Uterus (tissue), 4 donors: ENCODE data around the gene JAML. TPM values are rescaled to one million over a fixed set of nuclear protein-coding genes. Genes with fewer than 3 reads are reported as not detected.

Experiments used
- DNase-seq, 2 donors: peaks; one replicate each; pipeline ENCODE4 v3.0.0-alpha.2; 2019 to 2020
- H3K27ac ChIP-seq, 2 donors: fragments of 200-600 bp; sonication (generic); 1 replicate in 1 of 2; 2 replicates in 1 of 2; pipeline ENCODE4 v1.5.1; 2016 to 2018
- H3K27me3 ChIP-seq, 2 donors: fragments of 200-600 bp; sonication (generic); one replicate each; pipeline ENCODE4 v1.5.1; 2018 to 2019; ENCODE audit warnings: control low read depth in 1 of 2
- H3K36me3 ChIP-seq, 2 donors: fragments of 200-600 bp; sonication (generic); one replicate each; pipeline ENCODE4 v1.5.1; 2019; ENCODE audit warnings: control low read depth in 1 of 2
- H3K4me1 ChIP-seq, 2 donors: fragments of 200-600 bp; sonication (generic); one replicate each; pipeline ENCODE4 v1.5.1; 2018 to 2019; ENCODE audit warnings: control low read depth in 1 of 2
- H3K4me3 ChIP-seq, 2 donors: fragments of 200-600 bp; sonication (generic); 1 replicate in 1 of 2; 2 replicates in 1 of 2; pipeline ENCODE4 v1.5.1; 2018 to 2019; ENCODE audit warnings: mild to moderate bottlenecking in 1 of 2
- H3K9me3 ChIP-seq, 2 donors: fragments of 200-600 bp; sonication (generic); one replicate each; pipeline ENCODE4 v1.5.1; 2019; ENCODE audit warnings: control low read depth in 1 of 2
- POLR2A ChIP-seq, 2 donors: fragments of 450-650 bp; IDR thresholded peaks; one replicate each; pipeline ENCODE4 v1.6.1; 2016; ENCODE audit warnings: antibody characterized with exemption in 2 of 2, mild to moderate bottlenecking in 1 of 2, moderate library complexity in 1 of 2
- intact Hi-C: fragments of 100-400 bp; cut with DNase I; formaldehyde crosslinking; loops from one replicate; pipeline ENCODE4 v1.15.1; 2023; ENCODE audit warnings: low total_unique reads
- total RNA-seq, 4 donors: library from RNA; depleted of rRNA in 3 of 4; stranded (reverse); fragments of >200 nt in 3 of 4; gene quantifications; one replicate each; pipeline versions ENCODE4 v1.1.0 to v1.2.4, GENCODE V29; 2014 to 2023
- TF ChIP-seq, protein P1 (sequence below), 4 experiments: fragments of 200-600 bp in 2 of 4; fragments of 450-650 bp in 2 of 4; sonication (generic) in 2 of 4; IDR thresholded peaks; one replicate each; pipeline ENCODE4 v1.5.1; 2016 to 2019; ENCODE audit warnings: antibody characterized with exemption in 4 of 4, mild to moderate bottlenecking in 2 of 4, moderate library complexity in 1 of 4
- donor health status: DM: yes; HTN: yes; CAD: no.

The JAML gene
- total RNA-seq, 4 donors from 2014 or later: 1.2 to 9.1 (median 5.6) TPM

DNA sequence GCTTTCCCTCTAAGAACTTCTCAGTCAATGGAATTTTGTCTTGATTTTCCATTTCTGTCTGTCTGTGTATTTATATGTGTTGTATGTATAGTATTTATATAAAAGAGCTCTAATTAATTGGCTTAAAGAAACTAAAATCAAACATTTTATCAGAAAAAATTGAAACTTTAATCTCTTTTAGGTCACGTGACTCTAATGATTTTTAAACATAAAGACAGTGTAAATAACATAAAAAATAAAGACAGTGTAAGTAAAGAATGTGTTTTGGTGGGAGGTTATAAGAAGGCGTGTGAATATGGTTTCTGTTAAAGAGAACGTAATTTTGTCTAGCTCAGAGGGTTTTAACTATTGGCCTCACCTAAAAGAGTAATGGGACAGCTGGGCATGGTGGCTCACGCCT is 2.4 kb downstream of the JAML start:
- H3K27me3 ChIP-seq: no peaks in the 10 kb centered on the region
- H3K9me3 ChIP-seq: no peaks in the 10 kb centered on the region
- no peak for TF ChIP-seq POLR2A (IDR thresholded peaks at IDR 0.05)
- TF ChIP-seq, protein P1, sequence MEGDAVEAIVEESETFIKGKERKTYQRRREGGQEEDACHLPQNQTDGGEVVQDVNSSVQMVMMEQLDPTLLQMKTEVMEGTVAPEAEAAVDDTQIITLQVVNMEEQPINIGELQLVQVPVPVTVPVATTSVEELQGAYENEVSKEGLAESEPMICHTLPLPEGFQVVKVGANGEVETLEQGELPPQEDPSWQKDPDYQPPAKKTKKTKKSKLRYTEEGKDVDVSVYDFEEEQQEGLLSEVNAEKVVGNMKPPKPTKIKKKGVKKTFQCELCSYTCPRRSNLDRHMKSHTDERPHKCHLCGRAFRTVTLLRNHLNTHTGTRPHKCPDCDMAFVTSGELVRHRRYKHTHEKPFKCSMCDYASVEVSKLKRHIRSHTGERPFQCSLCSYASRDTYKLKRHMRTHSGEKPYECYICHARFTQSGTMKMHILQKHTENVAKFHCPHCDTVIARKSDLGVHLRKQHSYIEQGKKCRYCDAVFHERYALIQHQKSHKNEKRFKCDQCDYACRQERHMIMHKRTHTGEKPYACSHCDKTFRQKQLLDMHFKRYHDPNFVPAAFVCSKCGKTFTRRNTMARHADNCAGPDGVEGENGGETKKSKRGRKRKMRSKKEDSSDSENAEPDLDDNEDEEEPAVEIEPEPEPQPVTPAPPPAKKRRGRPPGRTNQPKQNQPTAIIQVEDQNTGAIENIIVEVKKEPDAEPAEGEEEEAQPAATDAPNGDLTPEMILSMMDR (IDR thresholded peaks at IDR 0.05): no peak
- no peaks in the 10 kb centered on the region for H3K36me3 ChIP-seq
- no peaks in the 10 kb centered on the region for H3K4me1 ChIP-seq
- H3K4me3 ChIP-seq: no peak overlapping the region
- DNase-seq: no peak
- H3K27ac ChIP-seq: no peak overlapping the region
- intact Hi-C loops: no loop called here

DNA sequence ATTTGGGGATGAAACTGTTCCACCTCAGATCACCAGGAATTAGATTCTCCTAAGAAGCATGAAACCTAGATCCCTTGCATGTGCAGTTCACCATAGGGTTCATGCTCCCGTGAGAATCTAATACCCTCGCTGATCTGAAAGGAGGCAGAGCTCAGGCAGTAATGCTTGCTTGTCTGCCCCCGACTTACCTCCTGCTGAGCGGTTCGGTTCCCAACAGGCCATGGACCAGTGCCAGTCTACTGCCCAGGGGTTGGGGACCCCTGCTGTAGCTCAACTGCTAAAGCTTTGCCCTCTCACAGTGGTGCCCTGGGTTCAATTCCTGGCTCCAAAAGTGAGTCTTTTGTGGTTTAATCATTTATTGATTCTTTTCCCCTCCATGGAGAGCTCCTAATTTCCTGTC is 3.4 kb downstream of the JAML start:
- Histone ChIP-seq H3K4me1 (no peaks in the 10 kb centered on the region), H3K9me3 (no peaks in the 10 kb centered on the region), H3K4me3 (no peak overlapping the region), H3K27ac (no peak overlapping the region), H3K36me3 (no peaks in the 10 kb centered on the region), H3K27me3 (no peaks in the 10 kb centered on the region)
- no peak for DNase-seq
- intact Hi-C loops: no loop called here
- TF ChIP-seq, protein P1 (IDR thresholded peaks at IDR 0.05): no peak
- TF ChIP-seq POLR2A (IDR thresholded peaks at IDR 0.05): no peak

DNA sequence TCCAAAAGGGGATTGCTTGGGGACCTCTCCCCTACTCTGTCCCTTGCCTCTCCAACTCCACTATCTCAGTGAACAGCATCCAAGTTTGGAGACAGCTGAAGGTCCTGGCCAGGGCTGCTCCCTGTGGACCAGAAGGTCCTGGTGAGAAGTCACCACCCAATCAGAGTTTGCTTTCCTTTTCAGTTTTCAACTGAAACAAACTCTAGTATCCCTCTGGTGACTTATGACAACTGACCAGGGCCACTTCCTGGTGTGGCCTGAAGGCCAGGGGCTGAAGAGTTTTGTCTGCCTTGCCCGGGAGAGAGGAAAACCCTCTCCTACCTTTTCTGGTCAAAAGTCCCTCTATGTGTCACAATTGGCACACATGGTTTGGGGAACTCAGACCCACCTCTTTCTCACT is 5.1 kb downstream of the JAML start:
- H3K4me3 ChIP-seq: no peak overlapping the region
- TF ChIP-seq, protein P1 (IDR thresholded peaks at IDR 0.05): no peak
- TF ChIP-seq POLR2A (IDR thresholded peaks at IDR 0.05): no peak
- intact Hi-C loops: no loop called here
- no peaks in the 10 kb centered on the region for H3K27me3 ChIP-seq
- no peak for DNase-seq
- H3K27ac ChIP-seq: no peak overlapping the region
- no peaks in the 10 kb centered on the region for H3K36me3 ChIP-seq
- H3K9me3 ChIP-seq: no peaks in the 10 kb centered on the region
- H3K4me1 ChIP-seq: no peaks in the 10 kb centered on the region

DNA sequence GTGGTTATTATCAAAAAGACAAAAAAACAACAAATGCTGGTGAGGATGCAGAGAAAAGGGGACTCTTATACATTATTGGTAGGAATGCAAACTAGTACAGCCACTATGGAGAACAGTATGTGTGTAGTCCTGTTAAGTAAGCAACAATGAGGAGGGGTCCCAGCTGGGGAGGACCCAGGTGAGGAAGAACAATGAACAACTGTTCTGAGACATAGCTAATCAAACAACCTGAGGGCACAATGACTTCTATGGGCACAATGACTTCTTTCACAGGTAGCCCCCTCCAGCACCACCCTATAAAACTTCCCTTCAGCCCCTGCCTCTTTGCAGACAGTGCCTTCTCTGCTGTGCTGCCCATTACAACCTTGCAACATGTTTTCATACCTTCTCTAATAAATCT is 5.6 kb downstream of the JAML start:
- TF ChIP-seq, protein P1 (IDR thresholded peaks at IDR 0.05): no peak
- TF ChIP-seq POLR2A (IDR thresholded peaks at IDR 0.05): no peak

DNA sequence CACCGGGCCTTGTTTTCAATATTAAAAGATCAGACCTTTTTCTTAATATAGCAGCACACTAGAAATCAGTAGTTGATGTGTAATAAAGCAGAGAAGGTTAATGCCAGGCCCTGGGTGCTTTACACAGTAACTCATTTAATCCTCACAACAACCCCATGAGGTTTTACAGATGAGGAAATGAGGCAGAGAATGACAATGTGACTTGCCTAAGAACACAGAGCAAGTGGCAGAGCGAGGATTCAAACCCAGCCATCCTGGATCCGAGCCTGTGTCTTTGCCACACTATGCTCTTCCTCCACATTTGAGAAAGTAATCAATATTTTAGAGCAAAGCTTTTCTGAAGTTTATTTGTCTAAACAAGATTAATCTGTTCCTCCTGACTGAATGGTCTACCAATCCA is 7.2 kb downstream of the JAML start:
- TF ChIP-seq, protein P1 (IDR thresholded peaks at IDR 0.05): no peak
- no peak for TF ChIP-seq POLR2A (IDR thresholded peaks at IDR 0.05)
- no peaks in the 10 kb centered on the region for H3K9me3 ChIP-seq
- no peaks in the 10 kb centered on the region for H3K27me3 ChIP-seq
- no peaks in the 10 kb centered on the region for H3K4me1 ChIP-seq
- H3K27ac ChIP-seq: no peak overlapping the region
- intact Hi-C loops: no loop called here
- no peak overlapping the region for H3K4me3 ChIP-seq
- no peak for DNase-seq
- H3K36me3 ChIP-seq: no peaks in the 10 kb centered on the region

More for the DNA sequence above, 5.6 kb downstream of the JAML start:
- Histone ChIP-seq H3K4me3 (no peak overlapping the region), H3K9me3 (no peaks in the 10 kb centered on the region), H3K36me3 (no peaks in the 10 kb centered on the region), H3K27me3 (no peaks in the 10 kb centered on the region), H3K4me1 (no peaks in the 10 kb centered on the region), H3K27ac (no peak overlapping the region)
- DNase-seq: no peak
- intact Hi-C loops: no loop called here
